T-helper 1 cell treated with Interleukin-12 subunit alpha and Interleukin-12 subunit beta and Interleukin-4 antibody, amounts not matched to agents 30 ng/mL and 1 ng/mL, for 36 hours (primary cell): ENCODE data around the gene NAA80. TPM values are rescaled to one million over a fixed set of nuclear protein-coding genes. Genes with fewer than 3 reads are reported as not detected.
"Not testable (repeated sequence)": the region's sequence is repeated elsewhere in the genome, so short reads cannot be mapped to it uniquely, and the experiment has no call there.

ENCODE experiments used
- intact Hi-C: fragments of 100-400 bp; cut with micrococcal nuclease; formaldehyde crosslinking; loops from one replicate; pipeline ENCODE4 v1.15.1; 2024
- total RNA-seq: library from RNA; stranded (reverse); gene quantifications from 2 replicates; pipeline ENCODE4 v1.2.3, GENCODE V29; 2022

The NAA80 gene
- total RNA-seq, 1 donor from 2014 or later, result 28.3 TPM

- intact Hi-C loops, result loop anchor here (1.0 kb wide), 2 partner anchors 18 to 50 kb away; partner anchors contain the start of gene IFRD2
Observed at GRCh38 chr3:50274371-50275104, 24.7 kb downstream of the NAA80 start.

GRCh38 chr3:50273689-50274065 is 25.5 kb downstream of the NAA80 start:
- intact Hi-C loops, result loop anchor here (1.0 kb wide), 7 partner anchors 13 to 152 kb away; partner anchors contain the start of gene IFRD2

- intact Hi-C loops, result loop anchor here (1.0 kb wide), 5 partner anchors 13 to 152 kb away; no protein-coding TSS in a partner anchor
Observed at GRCh38 chr3:50272911-50273688, 26.1 kb downstream of the NAA80 start.

GRCh38 chr3:50272538-50272910 is 26.7 kb downstream of the NAA80 start:
- intact Hi-C loops, result not testable (repeated sequence)

- intact Hi-C loops, result no loop called here
Observed at GRCh38 chr3:50271314-50271936, 27.8 kb downstream of the NAA80 start.

- intact Hi-C loops, result no loop called here
Observed at GRCh38 chr3:50270422-50271224, 28.6 kb downstream of the NAA80 start.

- intact Hi-C loops, result no loop called here
Observed at GRCh38 chr3:50269977-50270413, 29.2 kb downstream of the NAA80 start.

- intact Hi-C loops, result no loop called here
Observed at GRCh38 chr3:50269460-50269859, 29.7 kb downstream of the NAA80 start.

GRCh38 chr3:50268703-50269451 is 30.3 kb downstream of the NAA80 start, which contains the start of gene SEMA3B:
TSS of gene SEMA3B (plus strand) at chr3:50269147. CDS start at chr3:50269241, 94 bp downstream.
- intact Hi-C loops, result no loop called here

- intact Hi-C loops, result no loop called here
Observed at GRCh38 chr3:50268276-50268675, 30.9 kb downstream of the NAA80 start.

GRCh38 chr3:50267280-50267913 is 31.8 kb downstream of the NAA80 start:
- intact Hi-C loops, result no loop called here

GRCh38 chr3:50266836-50267235 is 32.4 kb downstream of the NAA80 start:
- intact Hi-C loops, result no loop called here

GRCh38 chr3:50266017-50266416 is 33.2 kb downstream of the NAA80 start:
- intact Hi-C loops, result no loop called here

- intact Hi-C loops, result no loop called here
Observed at GRCh38 chr3:50265571-50265970, 33.6 kb downstream of the NAA80 start.

- intact Hi-C loops, result no loop called here
Observed at GRCh38 chr3:50264964-50265485, 34.2 kb downstream of the NAA80 start.

GRCh38 chr3:50264383-50264963 is 34.7 kb downstream of the NAA80 start:
- intact Hi-C loops, result no loop called here

GRCh38 chr3:50263478-50264382 is 35.5 kb downstream of the NAA80 start:
- intact Hi-C loops, result no loop called here

- intact Hi-C loops, result no loop called here
Observed at GRCh38 chr3:50262778-50263177, 36.4 kb downstream of the NAA80 start.
